CD1c-positive myeloid dendritic cell (primary cell): ENCODE measurements around the gene C5orf58.

ENCODE experiments used
- DNase-seq: peaks from one replicate; pipeline ENCODE4 v3.0.0-alpha.2; 2016; ENCODE audit errors: extremely low spot score

C5orf58 gene

DNA sequence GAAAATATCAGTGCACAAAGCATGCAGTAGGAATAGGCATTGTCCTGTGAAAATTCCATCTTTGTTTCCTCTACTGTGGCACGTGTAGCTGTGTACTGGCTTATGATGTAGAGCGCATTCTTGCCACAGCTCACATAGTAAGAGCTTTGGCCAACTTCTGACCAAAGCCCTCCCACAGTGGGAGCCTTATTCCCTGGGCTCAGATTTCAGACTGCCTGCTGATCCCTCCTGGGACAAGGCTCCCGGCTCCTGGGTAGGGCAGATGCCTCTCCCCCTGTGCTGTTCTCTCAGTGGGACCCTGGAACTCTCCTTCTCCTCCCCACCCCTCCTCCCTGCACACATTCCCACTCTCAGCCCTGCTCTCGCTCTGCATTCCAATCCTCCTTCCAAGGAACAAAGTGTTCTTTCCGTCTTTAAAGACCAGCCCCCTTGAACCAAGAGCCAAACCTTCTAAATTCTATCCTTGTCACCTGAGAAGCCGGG lies 47.3 kb downstream of the C5orf58 start:
- no peak for DNase-seq

DNA sequence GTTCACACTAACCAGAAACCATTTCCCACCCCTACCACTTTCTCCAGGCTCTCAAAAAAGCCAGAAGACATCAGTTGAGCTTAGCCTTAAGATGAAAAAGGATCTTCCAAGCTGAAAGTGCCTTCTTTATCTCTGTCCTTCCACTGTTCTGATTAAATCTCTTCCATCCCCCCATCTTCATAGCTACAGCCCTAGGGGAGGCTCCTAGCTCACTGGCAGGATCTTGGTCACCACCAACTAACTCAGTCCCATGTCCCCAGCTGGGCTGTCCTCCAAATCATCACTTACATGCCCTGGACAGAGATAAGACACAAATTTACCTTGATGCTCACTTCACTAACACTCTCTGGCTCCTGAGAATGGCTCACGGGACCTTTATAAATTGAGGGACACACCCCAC lies 50.5 kb downstream of the C5orf58 start:
- no peak for DNase-seq

DNA sequence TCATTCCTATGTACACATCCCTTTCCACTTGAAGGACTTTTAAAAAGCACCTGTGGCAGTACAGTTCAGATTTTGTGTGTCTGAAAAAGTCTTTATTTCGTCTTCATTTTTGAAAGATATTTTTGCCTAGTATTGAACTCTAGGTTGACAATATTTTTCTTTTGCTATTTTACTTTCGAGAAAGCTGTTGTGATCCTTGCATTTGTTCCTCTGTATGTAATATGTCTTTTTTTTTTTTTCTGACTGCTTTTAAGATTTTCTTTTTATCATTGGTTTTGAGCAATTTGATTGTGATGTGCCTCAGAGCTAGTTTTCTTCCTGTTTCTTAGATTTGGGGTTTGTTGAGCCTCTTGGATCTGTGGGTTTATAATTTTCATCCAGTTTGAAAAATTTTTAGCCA lies 51.4 kb downstream of the C5orf58 start:
- DNase-seq, result no peak

DNA sequence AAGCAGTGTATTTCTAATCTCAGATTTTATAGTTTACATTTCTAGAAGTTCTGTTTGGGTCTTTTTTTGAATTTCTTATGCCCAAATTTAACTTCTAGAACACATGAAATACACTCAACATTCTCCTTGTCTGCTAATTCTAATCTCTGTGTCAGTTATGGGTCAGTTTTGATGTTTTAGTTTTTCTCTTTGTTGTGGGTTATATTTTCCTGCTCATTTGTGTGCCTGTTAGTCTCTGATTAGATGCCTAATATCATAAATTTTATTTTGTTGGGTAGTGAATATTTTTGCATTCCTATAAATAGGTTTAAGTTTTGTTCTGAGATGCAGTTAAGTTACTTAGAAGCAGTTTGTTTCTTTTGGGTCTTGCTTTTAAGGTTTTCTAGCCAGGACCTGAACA lies 52.4 kb downstream of the C5orf58 start:
- no peak for DNase-seq

DNA sequence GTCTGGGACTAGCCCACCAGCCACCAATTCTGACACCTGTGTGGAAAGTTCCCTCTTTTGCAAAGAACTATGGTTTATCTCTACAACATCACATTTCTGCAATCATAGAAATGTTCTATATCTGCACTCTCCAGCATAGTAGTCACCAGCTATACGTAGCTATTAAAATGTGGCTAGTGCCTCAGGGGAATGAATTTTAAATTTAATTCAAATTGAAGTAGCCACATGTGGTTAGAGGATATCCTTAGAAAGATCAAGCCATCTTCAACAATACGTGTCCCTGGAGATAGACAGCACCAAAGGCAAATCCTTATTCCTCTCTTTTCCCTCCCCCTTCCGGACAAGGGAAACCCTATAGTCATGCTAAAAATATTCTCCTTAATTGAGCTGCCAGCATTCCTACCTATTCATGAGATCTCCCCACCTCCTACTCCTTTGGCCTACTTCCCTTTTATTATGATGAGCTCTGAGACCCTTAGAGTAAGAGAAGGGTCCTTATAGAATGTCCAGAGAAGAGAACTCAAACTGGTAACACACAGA lies 53.7 kb downstream of the C5orf58 start:
- no peak for DNase-seq

DNA sequence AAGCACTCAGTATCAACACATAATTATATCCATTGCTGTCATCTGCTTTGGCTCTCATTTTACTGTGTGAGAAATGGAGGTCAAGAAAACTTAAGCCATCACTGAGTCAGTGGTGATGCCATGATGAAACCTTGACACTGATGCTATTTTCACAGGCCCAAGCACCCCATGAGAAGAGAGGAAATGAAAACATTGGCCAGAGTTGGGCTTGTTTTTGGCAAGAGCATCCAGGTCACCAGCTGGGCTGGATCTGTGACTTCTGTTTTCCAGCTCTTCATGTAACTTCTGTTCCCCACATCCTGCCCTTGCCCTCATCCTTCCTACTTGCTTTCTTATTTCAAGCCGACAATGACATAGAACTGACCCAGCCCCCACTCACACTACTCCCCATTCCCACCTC lies 54.7 kb downstream of the C5orf58 start:
- DNase-seq, result peak; percentile 83

DNA sequence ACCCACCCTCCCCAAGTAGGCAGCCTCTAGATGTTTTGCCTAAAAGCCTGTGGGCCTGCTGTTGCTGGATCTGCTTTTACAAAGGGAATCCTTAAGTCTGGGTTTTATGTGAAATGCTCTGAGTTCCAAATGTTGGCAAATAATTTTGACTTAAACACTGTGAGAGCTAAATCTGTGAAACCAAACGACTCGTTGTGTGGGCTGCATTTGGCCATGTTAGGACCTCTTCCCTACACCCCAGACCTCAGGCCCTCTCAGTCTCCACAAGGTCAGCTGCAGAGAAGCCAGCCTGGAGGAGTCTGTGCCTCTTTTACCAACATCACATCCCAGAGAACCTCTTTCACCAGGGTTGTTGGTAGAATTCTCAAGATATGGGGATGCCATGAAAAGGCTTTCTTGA lies 55.4 kb downstream of the C5orf58 start:
- no peak for DNase-seq

DNA sequence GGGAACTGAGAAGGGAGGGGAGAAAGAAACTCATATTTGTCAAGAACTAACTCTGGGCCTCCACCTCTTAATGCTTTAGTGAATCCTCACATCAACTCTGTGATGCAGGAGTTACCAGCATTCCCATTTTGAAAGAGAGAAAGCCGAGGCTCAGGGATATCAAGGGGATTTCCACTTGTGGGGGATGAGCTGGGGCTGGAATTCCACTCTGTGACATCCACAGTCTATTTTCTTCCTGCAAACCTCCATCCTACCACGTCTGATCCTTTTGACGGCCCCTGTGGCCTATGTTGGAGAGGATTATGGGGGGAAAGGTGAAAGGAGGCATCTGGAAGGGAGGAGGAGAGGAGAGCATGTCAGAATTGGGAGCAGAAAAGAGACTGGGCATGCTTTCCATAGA lies 55.8 kb downstream of the C5orf58 start:
- no peak for DNase-seq

DNA sequence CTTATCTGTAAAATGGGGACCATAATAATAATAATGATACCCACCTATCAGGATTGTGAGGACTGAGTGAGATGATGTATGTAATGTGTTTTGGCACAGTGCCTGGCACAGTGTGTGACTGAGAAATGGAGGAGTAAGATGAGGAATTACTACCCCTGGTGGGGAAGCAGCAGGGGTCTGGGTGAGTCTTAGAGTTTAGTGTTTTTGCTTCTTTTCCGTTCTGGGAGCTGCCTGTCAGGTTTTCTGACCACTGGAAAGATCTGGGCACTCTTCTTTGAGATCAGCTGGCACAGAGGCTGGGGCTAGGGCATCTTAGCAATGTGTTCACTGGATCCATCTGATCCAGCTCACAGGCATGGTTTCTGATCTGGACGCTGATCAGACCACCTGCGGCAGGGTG lies 56.3 kb downstream of the C5orf58 start:
- no peak for DNase-seq

DNA sequence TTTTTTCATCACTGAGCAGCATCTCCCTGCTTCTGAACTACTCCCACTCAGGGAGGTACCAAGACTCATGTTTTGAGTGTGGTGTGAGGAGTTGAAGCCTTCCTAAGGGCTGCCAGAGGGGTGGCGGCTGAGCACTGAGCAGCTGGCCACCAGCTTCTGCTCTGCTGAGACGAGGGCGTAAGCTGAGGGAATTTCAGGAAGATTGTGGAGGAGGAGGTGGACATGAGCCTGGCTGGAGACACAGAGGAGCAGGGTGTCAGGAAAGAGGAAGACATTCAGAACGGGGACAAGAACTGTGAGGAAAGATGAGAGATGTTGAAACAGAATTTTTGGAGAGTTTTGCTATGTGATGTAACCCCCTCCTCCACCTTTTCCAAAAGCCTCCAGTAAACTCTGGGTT lies 57.0 kb downstream of the C5orf58 start:
- peak; percentile 75 for DNase-seq

DNA sequence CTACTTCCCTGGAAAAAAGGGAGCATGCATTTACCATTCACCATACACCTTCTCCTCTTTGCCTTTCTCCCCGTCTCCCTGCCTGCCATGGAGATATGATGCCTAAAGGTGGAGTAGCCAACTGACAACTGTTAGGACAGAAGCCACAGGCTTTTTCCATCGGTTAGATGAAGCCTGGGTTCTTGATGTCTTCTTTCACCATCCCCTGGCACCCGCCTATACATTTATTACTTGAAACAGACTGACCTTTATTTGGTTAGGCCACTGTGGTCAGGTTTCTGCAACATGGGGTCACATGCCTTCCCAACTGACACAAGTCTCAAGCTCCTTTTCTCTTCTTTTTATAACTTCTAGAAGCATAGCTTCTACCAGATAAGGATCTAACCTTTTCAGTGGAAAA lies 57.7 kb downstream of the C5orf58 start:
- no peak for DNase-seq

DNA sequence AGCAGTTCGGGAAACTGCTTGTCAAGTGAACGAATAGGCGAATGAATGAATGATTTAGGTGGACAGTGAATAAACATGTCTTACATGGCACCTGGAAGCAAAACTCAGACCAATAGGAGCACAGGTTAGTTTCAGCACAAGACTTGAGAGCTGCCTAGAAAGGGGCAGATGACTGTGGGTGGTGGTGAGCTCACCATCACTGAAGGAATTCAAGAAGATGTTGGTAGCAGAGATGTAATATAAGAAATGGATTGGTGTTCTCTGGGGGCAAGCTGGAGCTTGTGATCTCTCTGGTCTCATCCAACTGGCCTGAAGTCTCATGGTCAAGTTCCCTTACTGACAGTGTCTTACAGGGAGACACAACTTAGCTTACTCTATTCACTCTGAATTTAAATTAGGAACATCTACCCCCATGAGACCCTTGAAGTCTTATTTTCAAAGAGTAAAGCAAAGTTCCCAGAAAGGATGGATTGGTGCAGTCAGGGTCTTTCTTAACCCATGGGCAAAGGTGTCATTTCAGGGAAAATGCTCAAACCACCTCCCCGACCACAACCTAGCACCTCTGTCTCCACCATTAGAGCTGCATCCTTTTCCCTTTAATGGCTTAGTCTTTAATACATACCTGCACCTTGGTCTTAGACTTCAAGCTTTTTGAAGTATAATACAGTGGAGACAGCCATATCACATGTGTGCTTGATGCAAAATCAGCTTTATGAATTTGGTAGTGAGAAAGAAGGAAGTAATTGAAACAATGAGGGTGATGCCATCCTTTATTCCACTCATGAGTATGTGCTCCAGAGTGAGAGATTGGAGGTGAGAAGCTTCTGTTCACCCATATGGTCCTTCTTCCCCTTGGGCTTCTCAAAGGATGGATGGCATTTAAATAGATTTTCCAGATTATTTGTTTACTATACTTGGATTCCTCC lies 59.7 kb downstream of the C5orf58 start:
- no peak for DNase-seq

DNA sequence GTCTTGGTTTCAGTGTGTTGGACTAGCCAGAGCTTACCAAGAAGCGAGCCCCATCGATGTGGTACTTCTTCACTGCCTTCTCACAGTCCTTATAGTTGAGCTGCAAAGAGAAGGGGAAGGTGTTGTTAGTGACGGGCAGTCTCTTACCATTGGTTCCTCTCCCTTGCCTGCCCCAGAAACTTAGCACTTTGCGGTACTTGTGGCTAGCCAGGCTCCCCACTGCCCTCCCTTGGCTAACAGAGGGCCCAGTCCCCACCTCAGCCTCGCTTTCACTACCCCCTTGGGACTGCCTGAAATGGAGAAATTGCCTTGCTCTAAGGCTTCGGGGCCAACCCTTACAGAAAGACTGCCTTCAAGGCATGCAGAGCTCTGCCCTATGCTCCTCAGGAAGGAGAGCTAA lies 60.5 kb downstream of the C5orf58 start:
- DNase-seq, result peak; percentile 82

DNA sequence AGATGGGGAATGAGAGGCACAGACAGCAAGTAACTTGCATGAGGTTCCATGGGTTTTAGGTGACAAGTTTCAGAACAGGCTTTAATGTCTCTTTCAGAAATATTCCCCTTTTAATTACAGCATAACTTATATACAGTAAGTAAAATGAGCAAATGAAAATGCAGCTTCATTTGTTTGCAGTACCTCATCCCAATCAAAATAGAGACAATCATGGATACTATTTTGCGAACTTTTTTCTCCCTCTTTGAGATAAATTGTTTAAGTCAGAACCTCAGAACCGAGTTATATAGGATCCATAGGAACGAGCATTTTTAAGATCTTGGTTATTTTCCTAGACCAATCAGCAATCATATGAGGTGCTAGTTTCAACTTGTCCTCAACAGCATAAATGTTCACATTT lies 61.3 kb downstream of the C5orf58 start:
- DNase-seq, result no peak

DNA sequence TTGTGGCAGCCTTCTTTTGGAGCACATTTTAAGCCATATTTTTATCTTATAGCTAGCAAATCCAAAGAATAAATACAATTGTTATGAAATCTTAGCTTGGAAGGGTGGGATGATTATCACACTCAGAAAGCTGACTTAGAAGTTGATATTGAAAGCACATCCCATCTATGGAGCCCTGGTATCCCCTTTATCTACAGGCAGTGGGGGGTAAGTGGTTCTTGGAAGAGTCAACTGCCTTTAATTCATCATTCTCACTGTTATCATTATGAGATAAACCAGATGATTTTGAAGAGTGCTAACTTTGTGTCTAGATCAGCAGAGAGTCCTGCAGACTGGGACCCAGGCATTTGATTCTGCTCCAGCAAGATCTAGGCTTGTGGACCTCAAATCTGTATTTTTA lies 61.8 kb downstream of the C5orf58 start:
- no peak for DNase-seq
